GM21360 (cell line): ENCODE results near the gene NHS.

Source experiments
- ATAC-seq: cut with Tn5 transposase; IDR thresholded peaks from one replicate; pipeline ENCODE4 v1.9.1; 2021; ENCODE audit warnings: mild to moderate bottlenecking, moderate library complexity; ENCODE audit not compliant: unreplicated experiment

The NHS gene

GRCh38 chrX:17403972-17404371 lies 29.0 kb downstream of the NHS start:
- ATAC-seq = no peak

GRCh38 chrX:17405225-17405969 lies 30.4 kb downstream of the NHS start:
- no peak for ATAC-seq

GRCh38 chrX:17409566-17410290 lies 34.7 kb downstream of the NHS start:
- ATAC-seq = no peak

GRCh38 chrX:17410651-17411050 lies 35.7 kb downstream of the NHS start:
- no peak for ATAC-seq

- ATAC-seq = no peak
Measured at GRCh38 chrX:17411205-17411604, 36.2 kb downstream of the NHS start.

GRCh38 chrX:17412692-17413091 lies 37.7 kb downstream of the NHS start:
- no peak for ATAC-seq

- ATAC-seq = no peak
Measured at GRCh38 chrX:17413228-17413627, 38.2 kb downstream of the NHS start.

GRCh38 chrX:17414027-17414658 lies 39.1 kb downstream of the NHS start:
- ATAC-seq = no peak

GRCh38 chrX:17414839-17415238 lies 39.8 kb downstream of the NHS start:
- no peak for ATAC-seq

GRCh38 chrX:17415242-17415810 lies 40.3 kb downstream of the NHS start:
- ATAC-seq = no peak

GRCh38 chrX:17417372-17417771 lies 42.4 kb downstream of the NHS start:
- no peak for ATAC-seq

- ATAC-seq = no peak
Measured at GRCh38 chrX:17425136-17425535, 50.1 kb downstream of the NHS start.

- ATAC-seq = no peak
Measured at GRCh38 chrX:17425551-17425950, 50.6 kb downstream of the NHS start.

- ATAC-seq = no peak
Measured at GRCh38 chrX:17431171-17431570, 56.2 kb downstream of the NHS start.

- no peak for ATAC-seq
Measured at GRCh38 chrX:17432158-17432557, 57.2 kb downstream of the NHS start.

- ATAC-seq = no peak
Measured at GRCh38 chrX:17433965-17434364, 59.0 kb downstream of the NHS start.

- no peak for ATAC-seq
Measured at GRCh38 chrX:17435476-17435875, 60.5 kb downstream of the NHS start.

GRCh38 chrX:17438221-17438620 lies 63.2 kb downstream of the NHS start:
- no peak for ATAC-seq

- no peak for ATAC-seq
Measured at GRCh38 chrX:17440258-17440657, 65.3 kb downstream of the NHS start.

GRCh38 chrX:17440836-17441235 lies 65.8 kb downstream of the NHS start:
- no peak for ATAC-seq

- no peak for ATAC-seq
Measured at GRCh38 chrX:17441965-17442364, 67.0 kb downstream of the NHS start.

GRCh38 chrX:17442898-17443297 lies 67.9 kb downstream of the NHS start:
- no peak for ATAC-seq
